Fibroblast of mammary gland (primary cell): Measurements from ENCODE around the gene NME7.

Experiments
- DNase-seq: peaks from one replicate; pipeline ENCODE4 v3.0.0-alpha.2; 2010; ENCODE audit warnings: low read depth
- H3K4me3 ChIP-seq: 2 replicates; pipeline ENCODE4 v1.5.1; 2011; ENCODE audit warnings: low read depth, mild to moderate bottlenecking, low read length, moderate library complexity; ENCODE audit not compliant: control insufficient read depth
- TF ChIP-seq, protein P1 (sequence below): conservative IDR thresholded peaks from 2 replicates; pipeline ENCODE4 v1.5.1; 2011; ENCODE audit warnings: low read depth, low read length, inconsistent platforms; ENCODE audit not compliant: control insufficient read depth, insufficient read depth

Gene NME7

DNA sequence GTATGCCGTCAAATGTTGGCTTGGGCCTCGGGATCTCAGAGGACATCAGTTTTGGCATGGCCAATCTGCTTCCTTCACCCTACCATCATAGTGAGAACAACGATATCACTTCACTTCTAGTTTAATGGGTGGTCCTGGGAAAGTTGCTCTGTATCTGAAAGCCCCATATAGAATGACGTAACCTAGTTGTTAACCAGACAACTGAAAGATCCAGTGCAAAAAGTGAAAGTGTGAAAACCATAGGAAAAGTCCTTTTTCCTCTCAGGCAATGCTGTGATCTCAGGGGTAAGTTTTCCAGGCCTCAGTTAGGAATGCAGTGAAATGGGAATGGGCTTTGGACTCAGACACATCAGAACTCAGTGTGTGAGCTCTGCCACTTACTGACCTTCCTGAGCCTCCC is 279.7 kb downstream of the NME7 start:
- no peak for DNase-seq
- TF ChIP-seq, protein P1, sequence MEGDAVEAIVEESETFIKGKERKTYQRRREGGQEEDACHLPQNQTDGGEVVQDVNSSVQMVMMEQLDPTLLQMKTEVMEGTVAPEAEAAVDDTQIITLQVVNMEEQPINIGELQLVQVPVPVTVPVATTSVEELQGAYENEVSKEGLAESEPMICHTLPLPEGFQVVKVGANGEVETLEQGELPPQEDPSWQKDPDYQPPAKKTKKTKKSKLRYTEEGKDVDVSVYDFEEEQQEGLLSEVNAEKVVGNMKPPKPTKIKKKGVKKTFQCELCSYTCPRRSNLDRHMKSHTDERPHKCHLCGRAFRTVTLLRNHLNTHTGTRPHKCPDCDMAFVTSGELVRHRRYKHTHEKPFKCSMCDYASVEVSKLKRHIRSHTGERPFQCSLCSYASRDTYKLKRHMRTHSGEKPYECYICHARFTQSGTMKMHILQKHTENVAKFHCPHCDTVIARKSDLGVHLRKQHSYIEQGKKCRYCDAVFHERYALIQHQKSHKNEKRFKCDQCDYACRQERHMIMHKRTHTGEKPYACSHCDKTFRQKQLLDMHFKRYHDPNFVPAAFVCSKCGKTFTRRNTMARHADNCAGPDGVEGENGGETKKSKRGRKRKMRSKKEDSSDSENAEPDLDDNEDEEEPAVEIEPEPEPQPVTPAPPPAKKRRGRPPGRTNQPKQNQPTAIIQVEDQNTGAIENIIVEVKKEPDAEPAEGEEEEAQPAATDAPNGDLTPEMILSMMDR: no peak
- H3K4me3 ChIP-seq: no peak overlapping the region

DNA sequence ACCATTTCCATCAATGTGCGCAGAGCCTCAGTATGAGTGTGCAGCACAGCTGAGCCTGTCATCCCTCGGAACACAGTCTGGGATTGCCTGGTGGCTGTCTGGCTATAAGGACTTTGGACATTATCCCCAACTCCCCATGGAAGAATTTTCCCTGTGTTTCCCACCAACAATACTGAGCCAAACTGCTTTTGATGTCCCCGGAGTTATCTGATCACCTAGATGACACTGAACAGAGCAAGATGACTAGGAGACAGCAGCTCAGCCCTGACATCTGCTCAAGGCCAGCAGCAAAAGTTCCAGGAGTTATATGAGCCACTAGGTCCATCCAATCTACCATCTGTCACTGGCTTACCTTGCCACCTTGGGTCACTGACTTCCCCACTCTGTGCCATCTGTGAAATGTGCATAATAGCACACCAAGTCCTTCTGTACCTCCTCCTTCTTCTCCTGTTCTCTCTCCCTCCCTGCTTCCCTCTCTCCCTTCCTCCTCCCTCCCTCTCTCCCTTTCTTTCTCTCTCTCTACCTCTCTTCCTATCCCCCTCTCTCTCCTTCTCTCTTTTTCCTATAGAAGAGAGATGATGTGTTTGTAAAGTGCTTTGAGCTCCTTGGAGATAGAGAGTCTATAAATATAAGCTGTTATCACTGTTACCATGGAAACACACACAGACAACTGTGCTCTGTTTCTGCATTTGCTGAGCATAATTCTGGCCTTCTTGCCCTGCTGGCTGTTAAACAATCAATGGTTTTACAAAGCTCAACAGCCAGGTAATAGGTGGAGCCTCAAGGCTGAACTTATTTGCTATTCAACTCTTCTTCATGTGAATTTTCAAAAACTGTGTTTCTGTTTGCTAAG is 280.8 kb downstream of the NME7 start:
- TF ChIP-seq, protein P1: no peak
- H3K4me3 ChIP-seq: no peak overlapping the region
- DNase-seq: no peak

DNA sequence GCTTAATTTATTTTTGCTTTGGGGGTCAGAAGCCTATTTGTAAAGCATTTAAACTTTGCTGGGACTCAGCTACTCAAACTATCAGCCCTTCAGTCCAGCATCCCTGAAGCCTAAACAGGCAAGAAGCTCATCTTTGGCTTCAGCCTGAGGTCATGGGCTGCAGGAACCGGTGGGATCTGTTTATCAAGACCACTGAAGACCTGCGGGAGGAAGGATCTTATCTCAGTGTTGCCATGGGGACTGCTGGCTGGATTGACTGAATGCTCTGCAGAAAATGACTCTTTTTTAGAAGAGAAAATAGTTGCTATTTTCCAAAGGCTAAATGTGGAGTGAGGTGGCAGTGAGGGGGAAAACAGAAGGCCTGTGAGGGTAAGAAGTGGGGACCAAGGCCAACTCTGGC is 281.7 kb downstream of the NME7 start:
- TF ChIP-seq, protein P1: no peak
- H3K4me3 ChIP-seq: no peak overlapping the region
- DNase-seq: no peak
